ENCODE measurements around the gene TMEM63A. TPM values are rescaled to one million over a fixed set of nuclear protein-coding genes. Genes with fewer than 3 reads are reported as not detected.

TMEM63A gene
- total RNA-seq, 2 donors from 2014 or later: 141 to 192 TPM

GRCh38 chr1:225855503-225856300 is 26.5 kb downstream of the TMEM63A start:
- DNase-seq (ENCODE audit: low spot score): no peak
- Histone ChIP-seq H3K36me3 (peaks cover 3 to 5% of the 10 kb centered on the region in 2 donors), H3K4me3 (no peak overlapping the region), H3K27ac (no peak overlapping the region), H3K4me1 (replicated peaks) (no peaks in the 10 kb centered on the region), H3K9me3 (no peaks in the 10 kb centered on the region), H3K27me3 (replicated peaks; ENCODE audit: insufficient read depth) (no peaks in the 10 kb centered on the region)
- TF ChIP-seq POLR2AphosphoS5 (IDR thresholded peaks at IDR 0.05) (no peak), POLR2A (IDR thresholded peaks at IDR 0.05) (no peak)
- TF ChIP-seq, protein P1, sequence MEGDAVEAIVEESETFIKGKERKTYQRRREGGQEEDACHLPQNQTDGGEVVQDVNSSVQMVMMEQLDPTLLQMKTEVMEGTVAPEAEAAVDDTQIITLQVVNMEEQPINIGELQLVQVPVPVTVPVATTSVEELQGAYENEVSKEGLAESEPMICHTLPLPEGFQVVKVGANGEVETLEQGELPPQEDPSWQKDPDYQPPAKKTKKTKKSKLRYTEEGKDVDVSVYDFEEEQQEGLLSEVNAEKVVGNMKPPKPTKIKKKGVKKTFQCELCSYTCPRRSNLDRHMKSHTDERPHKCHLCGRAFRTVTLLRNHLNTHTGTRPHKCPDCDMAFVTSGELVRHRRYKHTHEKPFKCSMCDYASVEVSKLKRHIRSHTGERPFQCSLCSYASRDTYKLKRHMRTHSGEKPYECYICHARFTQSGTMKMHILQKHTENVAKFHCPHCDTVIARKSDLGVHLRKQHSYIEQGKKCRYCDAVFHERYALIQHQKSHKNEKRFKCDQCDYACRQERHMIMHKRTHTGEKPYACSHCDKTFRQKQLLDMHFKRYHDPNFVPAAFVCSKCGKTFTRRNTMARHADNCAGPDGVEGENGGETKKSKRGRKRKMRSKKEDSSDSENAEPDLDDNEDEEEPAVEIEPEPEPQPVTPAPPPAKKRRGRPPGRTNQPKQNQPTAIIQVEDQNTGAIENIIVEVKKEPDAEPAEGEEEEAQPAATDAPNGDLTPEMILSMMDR (IDR thresholded peaks at IDR 0.05): no peak
- WGBS: 91% methylated on average over 10 of the region's 10 CpGs
- intact Hi-C loops (cut with DNase I): no loop called here

GRCh38 chr1:225853441-225853840 is 28.7 kb downstream of the TMEM63A start:
- H3K9me3 ChIP-seq: no peaks in the 10 kb centered on the region
- H3K36me3 ChIP-seq: no peaks in the 10 kb centered on the region
- no peak overlapping the region for H3K27ac ChIP-seq
- 90% methylated on average over 12 of the region's 12 CpGs for WGBS
- no peaks in the 10 kb centered on the region for H3K27me3 ChIP-seq (replicated peaks; ENCODE audit: insufficient read depth)
- no peaks in the 10 kb centered on the region for H3K4me1 ChIP-seq (replicated peaks)
- DNase-seq (ENCODE audit: low spot score): no peak
- intact Hi-C loops (cut with DNase I): no loop called here
- TF ChIP-seq, protein P1 (IDR thresholded peaks at IDR 0.05): no peak
- TF ChIP-seq POLR2AphosphoS5 (IDR thresholded peaks at IDR 0.05) (no peak), POLR2A (IDR thresholded peaks at IDR 0.05) (no peak)
- H3K4me3 ChIP-seq: no peak overlapping the region

DNA sequence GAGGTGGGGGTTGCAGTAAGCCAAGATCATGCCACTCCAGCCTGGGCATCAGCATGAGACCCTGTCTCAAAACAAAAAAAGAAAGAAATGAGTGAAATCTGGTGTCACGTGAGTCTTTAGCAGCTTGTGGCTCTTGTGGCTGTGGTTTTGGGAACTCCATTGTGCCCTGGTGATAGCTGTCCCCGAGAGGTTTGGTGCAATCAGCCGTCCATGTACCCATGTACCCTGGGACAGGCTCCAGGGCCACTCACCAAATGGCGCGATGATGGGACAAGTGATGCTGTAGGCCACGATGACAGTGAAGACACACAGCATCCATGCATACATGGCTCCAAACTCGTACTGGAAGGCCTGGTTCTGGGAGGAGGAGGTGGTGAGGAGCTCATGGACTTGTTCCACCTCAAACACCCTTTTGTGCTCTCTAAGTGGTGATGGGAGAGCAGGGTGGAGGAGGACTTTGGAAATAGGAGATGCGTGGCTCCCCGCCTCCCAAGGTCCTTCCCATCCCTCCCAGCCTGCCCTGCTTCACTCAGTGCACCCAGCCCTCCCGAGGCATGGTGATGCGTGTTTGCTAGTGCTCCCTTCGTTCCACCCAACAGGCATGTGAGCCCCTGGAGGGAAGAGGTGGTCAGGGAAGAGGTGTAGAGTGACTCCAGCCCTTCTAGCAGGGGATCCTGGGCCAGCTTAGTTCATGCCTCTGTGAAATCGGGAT is 29.6 kb downstream of the TMEM63A start:
- Histone ChIP-seq H3K27me3 (replicated peaks; ENCODE audit: insufficient read depth) (no peaks in the 10 kb centered on the region), H3K27ac (no peak overlapping the region), H3K4me3 (no peak overlapping the region), H3K9me3 (no peaks in the 10 kb centered on the region), H3K4me1 (replicated peaks) (no peaks in the 10 kb centered on the region), H3K36me3 (no peaks in the 10 kb centered on the region)
- 90% methylated on average over 13 of the region's 13 CpGs for WGBS
- no peak for DNase-seq (ENCODE audit: low spot score)
- TF ChIP-seq POLR2A (IDR thresholded peaks at IDR 0.05): no peak
- TF ChIP-seq, protein P1 (IDR thresholded peaks at IDR 0.05): no peak
- no peak for TF ChIP-seq POLR2AphosphoS5 (IDR thresholded peaks at IDR 0.05)
- intact Hi-C loops (cut with DNase I): no loop called here

GRCh38 chr1:225851805-225852204 is 30.4 kb downstream of the TMEM63A start:
- TF ChIP-seq, protein P1 (IDR thresholded peaks at IDR 0.05): no peak
- TF ChIP-seq POLR2A (IDR thresholded peaks at IDR 0.05) (no peak), POLR2AphosphoS5 (IDR thresholded peaks at IDR 0.05) (no peak)
- peaks cover 0 to 2% of the 10 kb centered on the region in 2 donors for H3K36me3 ChIP-seq
- H3K4me1 ChIP-seq (replicated peaks): no peaks in the 10 kb centered on the region
- no peaks in the 10 kb centered on the region for H3K27me3 ChIP-seq (replicated peaks; ENCODE audit: insufficient read depth)
- H3K9me3 ChIP-seq: no peaks in the 10 kb centered on the region
- H3K27ac ChIP-seq: no peak overlapping the region
- intact Hi-C loops (cut with DNase I): no loop called here
- no peak overlapping the region for H3K4me3 ChIP-seq
- WGBS: 46% methylated on average over 4 of the region's 4 CpGs
- DNase-seq (ENCODE audit: low spot score): no peak
